Skeletal muscle tissue (tissue), 4 donors: ENCODE results near the gene TMEM271. TPM values are rescaled to one million over a fixed set of nuclear protein-coding genes. Genes with fewer than 3 reads are reported as not detected.

Experiments used
- H3K27ac ChIP-seq: one replicate; pipeline ENCODE4 v1.7.0; 2013; ENCODE audit warnings: mild to moderate bottlenecking, low read depth, low read length, inconsistent platforms
- H3K27me3 ChIP-seq, 3 donors: one replicate each; pipeline ENCODE4 v1.7.0; 2013; ENCODE audit warnings: low read length in 3 of 3; ENCODE audit not compliant: control insufficient read depth in 3 of 3, insufficient read depth in 3 of 3
- H3K36me3 ChIP-seq, 3 donors: one replicate each; pipeline ENCODE4 v1.7.0; 2013; ENCODE audit warnings: low read length in 3 of 3; ENCODE audit not compliant: control insufficient read depth in 3 of 3, insufficient read depth in 3 of 3
- H3K4me1 ChIP-seq, 3 donors: one replicate each; pipeline ENCODE4 v1.7.0; 2013; ENCODE audit warnings: low read length in 3 of 3, mild to moderate bottlenecking in 3 of 3; ENCODE audit not compliant: control insufficient read depth in 3 of 3, insufficient read depth in 3 of 3
- H3K4me3 ChIP-seq, 3 donors: one replicate each; pipeline ENCODE4 v1.7.0; 2013; ENCODE audit warnings: low read length in 3 of 3
- H3K9ac ChIP-seq, 3 donors: one replicate each; pipeline ENCODE4 v1.7.0; 2013; ENCODE audit warnings: low read length in 3 of 3, mild to moderate bottlenecking in 3 of 3, moderate library complexity in 2 of 3, low read depth in 1 of 3
- H3K9me3 ChIP-seq, 3 donors: one replicate each; pipeline ENCODE4 v1.7.0; 2013; ENCODE audit warnings: low read length in 3 of 3; ENCODE audit not compliant: control insufficient read depth in 3 of 3
- total RNA-seq: library from RNA; depleted of rRNA; stranded (reverse); fragments of >200 nt; gene quantifications from one replicate; pipeline ENCODE4 v1.2.3, GENCODE V29; 2014
- donor health status: Osteomylitis.

TMEM271 gene
- total RNA-seq, 1 donor from 2014 or later, result not detected

- no peak overlapping the region for H3K27ac ChIP-seq
Observed at GRCh38 chr4:609400-610050, 33.4 kb upstream of the TMEM271 start.

GRCh38 chr4:608236-608635 lies 32.1 kb upstream of the TMEM271 start:
- Histone ChIP-seq H3K9me3 (peaks cover 0 to 3% (median 0%) of the 10 kb centered on the region in 3 donors), H3K36me3 (no peaks in the 10 kb centered on the region), H3K4me1 (no peaks in the 10 kb centered on the region), H3K4me3 (no peak overlapping the region), H3K27me3 (peaks cover 0 to 19% (median 10%) of the 10 kb centered on the region in 3 donors), H3K27ac (no peak overlapping the region), H3K9ac (no peak overlapping the region)

More at GRCh38 chr4:609400-610050, 33.4 kb upstream of the TMEM271 start:
- no peaks in the 10 kb centered on the region for H3K4me1 ChIP-seq
- no peak overlapping the region for H3K9ac ChIP-seq
- H3K4me3 ChIP-seq, result no peak overlapping the region
- H3K27me3 ChIP-seq, result peaks cover 0 to 20% (median 10%) of the 10 kb centered on the region in 3 donors
- peaks cover 0 to 3% (median 0%) of the 10 kb centered on the region in 3 donors for H3K9me3 ChIP-seq
- H3K36me3 ChIP-seq, result no peaks in the 10 kb centered on the region

- Histone ChIP-seq H3K27me3 (peaks cover 13 to 18% (median 16%) of the 10 kb centered on the region in 3 donors), H3K9me3 (peaks cover 0 to 2% (median 0%) of the 10 kb centered on the region in 3 donors), H3K9ac (no peak overlapping the region), H3K27ac (no peak overlapping the region), H3K36me3 (no peaks in the 10 kb centered on the region), H3K4me1 (no peaks in the 10 kb centered on the region), H3K4me3 (no peak overlapping the region)
Observed at GRCh38 chr4:605702-606425, 29.8 kb upstream of the TMEM271 start.

GRCh38 chr4:604131-604530 lies 28.0 kb upstream of the TMEM271 start:
- no peak overlapping the region for H3K4me3 ChIP-seq
- H3K36me3 ChIP-seq, result no peaks in the 10 kb centered on the region
- no peaks in the 10 kb centered on the region for H3K4me1 ChIP-seq
- no peak overlapping the region for H3K27ac ChIP-seq
- H3K9me3 ChIP-seq, result peaks cover 0 to 2% (median 0%) of the 10 kb centered on the region in 3 donors
- H3K27me3 ChIP-seq, result peaks cover 13 to 21% (median 20%) of the 10 kb centered on the region in 3 donors
- no peak overlapping the region for H3K9ac ChIP-seq

- H3K4me1 ChIP-seq, result no peaks in the 10 kb centered on the region
- no peaks in the 10 kb centered on the region for H3K36me3 ChIP-seq
- H3K27me3 ChIP-seq, result peaks cover 13 to 20% (median 15%) of the 10 kb centered on the region in 3 donors
- H3K4me3 ChIP-seq, result no peak overlapping the region
- H3K27ac ChIP-seq, result no peak overlapping the region
- peaks cover 0 to 2% (median 0%) of the 10 kb centered on the region in 3 donors for H3K9me3 ChIP-seq
- no peak overlapping the region for H3K9ac ChIP-seq
Observed at GRCh38 chr4:602559-602942, 26.5 kb upstream of the TMEM271 start.

- H3K9ac ChIP-seq, result no peak overlapping the region
- H3K4me3 ChIP-seq, result no peak overlapping the region
- no peak overlapping the region for H3K27ac ChIP-seq
- H3K9me3 ChIP-seq, result peaks cover 0 to 2% (median 0%) of the 10 kb centered on the region in 3 donors
- no peaks in the 10 kb centered on the region for H3K4me1 ChIP-seq
- H3K36me3 ChIP-seq, result no peaks in the 10 kb centered on the region
- H3K27me3 ChIP-seq, result peaks cover 13 to 20% (median 13%) of the 10 kb centered on the region in 3 donors
Observed at GRCh38 chr4:601612-602558, 25.8 kb upstream of the TMEM271 start.

GRCh38 chr4:600850-601515 lies 24.9 kb upstream of the TMEM271 start:
- H3K9me3 ChIP-seq, result peaks cover 0 to 2% (median 0%) of the 10 kb centered on the region in 3 donors
- H3K4me3 ChIP-seq, result no peak overlapping the region
- H3K9ac ChIP-seq, result no peak overlapping the region
- no peak overlapping the region for H3K27ac ChIP-seq
- H3K27me3 ChIP-seq, result peaks cover 9 to 18% (median 13%) of the 10 kb centered on the region in 3 donors
- H3K36me3 ChIP-seq, result no peaks in the 10 kb centered on the region
- no peaks in the 10 kb centered on the region for H3K4me1 ChIP-seq

GRCh38 chr4:600166-600565 lies 24.1 kb upstream of the TMEM271 start:
- Histone ChIP-seq H3K27me3 (peaks cover 9 to 13% (median 13%) of the 10 kb centered on the region in 3 donors), H3K9ac (no peak overlapping the region), H3K4me3 (no peak overlapping the region), H3K36me3 (no peaks in the 10 kb centered on the region), H3K4me1 (no peaks in the 10 kb centered on the region), H3K9me3 (peaks cover 0 to 2% (median 0%) of the 10 kb centered on the region in 3 donors), H3K27ac (no peak overlapping the region)

- H3K27me3 ChIP-seq, result peaks cover 9 to 13% (median 13%) of the 10 kb centered on the region in 3 donors
Observed at GRCh38 chr4:598925-599324, 22.8 kb upstream of the TMEM271 start.

More at GRCh38 chr4:598925-599324, 22.8 kb upstream of the TMEM271 start:
- Histone ChIP-seq H3K9me3 (peaks cover 0 to 2% (median 0%) of the 10 kb centered on the region in 3 donors), H3K4me1 (no peaks in the 10 kb centered on the region), H3K36me3 (no peaks in the 10 kb centered on the region), H3K9ac (no peak overlapping the region), H3K27ac (no peak overlapping the region), H3K4me3 (no peak overlapping the region)
